Right atrium auricular region (tissue), 2 donors: Measurements from ENCODE around the gene ZNF423. TPM values are rescaled to one million over a fixed set of nuclear protein-coding genes. Genes with fewer than 3 reads are reported as not detected.
A peak's percentile ranks its signal among the peaks of the same experiment; 100 is the strongest.

Source experiments
- DNase-seq: peaks from one replicate; pipeline ENCODE4 v3.0.0-alpha.2; 2019; ENCODE audit warnings: low spot score
- H3K27ac ChIP-seq, 2 donors: fragments of 200-600 bp; sonication (generic); 1 replicate in 1 of 2; 2 replicates in 1 of 2; pipeline ENCODE4 v1.5.1; 2016 to 2019
- H3K27me3 ChIP-seq, 2 donors: fragments of 200-600 bp; sonication (generic); one replicate each; pipeline versions ENCODE4 v1.5.1 to v1.6.0; 2017 to 2019
- H3K36me3 ChIP-seq: fragments of 200-600 bp; sonication (generic); one replicate; pipeline ENCODE4 v1.5.1; 2016
- H3K4me1 ChIP-seq, 2 donors: fragments of 200-600 bp; sonication (generic); one replicate each; pipeline versions ENCODE4 v1.5.1 to v1.6.0; 2017 to 2019
- H3K4me3 ChIP-seq, 2 donors: fragments of 200-600 bp; sonication (generic); 1 replicate in 1 of 2; 2 replicates in 1 of 2; pipeline ENCODE4 v1.5.1; 2017 to 2019; ENCODE audit warnings: mild to moderate bottlenecking in 1 of 2, moderate library complexity in 1 of 2
- H3K9me3 ChIP-seq, 2 donors: fragments of 200-600 bp; sonication (generic); one replicate each; pipeline ENCODE4 v1.5.1; 2019
- total RNA-seq, 2 donors: library from RNA; depleted of rRNA; stranded (reverse); fragments of >200 nt; gene quantifications; one replicate each; pipeline ENCODE4 v1.1.0, GENCODE V29; 2016
- TF ChIP-seq, protein P1 (sequence below), 2 donors: fragments of 200-600 bp; sonication (generic); IDR thresholded peaks; one replicate each; pipeline ENCODE4 v1.5.1; 2019; ENCODE audit warnings: antibody characterized with exemption in 2 of 2

ZNF423 gene
- total RNA-seq, 2 donors from 2014 or later: 8.5 to 10.7 TPM

DNA sequence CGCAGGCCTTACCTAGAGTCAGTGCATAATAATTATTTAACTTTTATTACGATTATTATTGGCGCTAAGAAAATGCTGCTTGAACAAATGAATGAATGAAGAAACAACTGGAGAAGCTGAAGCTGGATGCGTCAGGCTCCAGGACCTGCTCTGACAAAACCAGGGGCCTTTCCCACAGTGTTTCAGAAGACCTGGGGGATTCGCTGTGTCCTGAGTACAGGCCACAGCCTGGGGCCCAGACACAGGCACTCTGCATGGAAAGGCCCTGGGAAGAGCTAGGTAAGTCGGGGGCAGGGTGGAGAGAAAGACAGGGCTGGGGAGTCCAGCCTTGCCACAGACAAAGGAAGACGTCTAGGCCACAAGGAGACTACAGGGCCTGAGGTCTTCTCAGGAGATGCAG lies 226.1 kb downstream of the ZNF423 start:
- Histone ChIP-seq H3K36me3 (no peaks in the 10 kb centered on the region), H3K27ac (no peak overlapping the region), H3K9me3 (no peaks in the 10 kb centered on the region), H3K4me1 (peaks cover 0 to 15% of the 10 kb centered on the region in 2 donors), H3K4me3 (no peak overlapping the region), H3K27me3 (no peaks in the 10 kb centered on the region)
- TF ChIP-seq, protein P1, sequence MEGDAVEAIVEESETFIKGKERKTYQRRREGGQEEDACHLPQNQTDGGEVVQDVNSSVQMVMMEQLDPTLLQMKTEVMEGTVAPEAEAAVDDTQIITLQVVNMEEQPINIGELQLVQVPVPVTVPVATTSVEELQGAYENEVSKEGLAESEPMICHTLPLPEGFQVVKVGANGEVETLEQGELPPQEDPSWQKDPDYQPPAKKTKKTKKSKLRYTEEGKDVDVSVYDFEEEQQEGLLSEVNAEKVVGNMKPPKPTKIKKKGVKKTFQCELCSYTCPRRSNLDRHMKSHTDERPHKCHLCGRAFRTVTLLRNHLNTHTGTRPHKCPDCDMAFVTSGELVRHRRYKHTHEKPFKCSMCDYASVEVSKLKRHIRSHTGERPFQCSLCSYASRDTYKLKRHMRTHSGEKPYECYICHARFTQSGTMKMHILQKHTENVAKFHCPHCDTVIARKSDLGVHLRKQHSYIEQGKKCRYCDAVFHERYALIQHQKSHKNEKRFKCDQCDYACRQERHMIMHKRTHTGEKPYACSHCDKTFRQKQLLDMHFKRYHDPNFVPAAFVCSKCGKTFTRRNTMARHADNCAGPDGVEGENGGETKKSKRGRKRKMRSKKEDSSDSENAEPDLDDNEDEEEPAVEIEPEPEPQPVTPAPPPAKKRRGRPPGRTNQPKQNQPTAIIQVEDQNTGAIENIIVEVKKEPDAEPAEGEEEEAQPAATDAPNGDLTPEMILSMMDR (IDR thresholded peaks at IDR 0.05): no peak
- DNase-seq: peak; percentile 28

DNA sequence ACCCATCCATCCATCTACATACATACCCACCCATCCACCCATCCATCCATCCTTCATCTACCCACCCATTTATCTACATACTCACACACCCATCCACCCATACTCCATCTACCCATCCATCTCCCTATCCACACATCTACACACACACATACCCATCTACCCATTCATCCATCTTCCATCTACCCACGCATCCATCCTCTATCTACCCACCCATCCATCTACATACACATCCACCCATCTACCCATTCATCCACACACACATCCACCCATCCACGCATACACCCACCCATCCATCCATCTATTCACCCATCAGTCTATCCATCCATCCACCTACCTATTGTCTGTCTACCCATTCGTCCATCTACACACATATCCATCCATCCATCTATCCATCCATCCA lies 227.8 kb downstream of the ZNF423 start:
- no peaks in the 10 kb centered on the region for H3K36me3 ChIP-seq
- peaks cover 0 to 15% of the 10 kb centered on the region in 2 donors for H3K4me1 ChIP-seq
- H3K27ac ChIP-seq: no peak overlapping the region
- H3K27me3 ChIP-seq: no peaks in the 10 kb centered on the region
- no peak overlapping the region for H3K4me3 ChIP-seq
- TF ChIP-seq, protein P1 (IDR thresholded peaks at IDR 0.05): no peak
- no peaks in the 10 kb centered on the region for H3K9me3 ChIP-seq
- no peak for DNase-seq

DNA sequence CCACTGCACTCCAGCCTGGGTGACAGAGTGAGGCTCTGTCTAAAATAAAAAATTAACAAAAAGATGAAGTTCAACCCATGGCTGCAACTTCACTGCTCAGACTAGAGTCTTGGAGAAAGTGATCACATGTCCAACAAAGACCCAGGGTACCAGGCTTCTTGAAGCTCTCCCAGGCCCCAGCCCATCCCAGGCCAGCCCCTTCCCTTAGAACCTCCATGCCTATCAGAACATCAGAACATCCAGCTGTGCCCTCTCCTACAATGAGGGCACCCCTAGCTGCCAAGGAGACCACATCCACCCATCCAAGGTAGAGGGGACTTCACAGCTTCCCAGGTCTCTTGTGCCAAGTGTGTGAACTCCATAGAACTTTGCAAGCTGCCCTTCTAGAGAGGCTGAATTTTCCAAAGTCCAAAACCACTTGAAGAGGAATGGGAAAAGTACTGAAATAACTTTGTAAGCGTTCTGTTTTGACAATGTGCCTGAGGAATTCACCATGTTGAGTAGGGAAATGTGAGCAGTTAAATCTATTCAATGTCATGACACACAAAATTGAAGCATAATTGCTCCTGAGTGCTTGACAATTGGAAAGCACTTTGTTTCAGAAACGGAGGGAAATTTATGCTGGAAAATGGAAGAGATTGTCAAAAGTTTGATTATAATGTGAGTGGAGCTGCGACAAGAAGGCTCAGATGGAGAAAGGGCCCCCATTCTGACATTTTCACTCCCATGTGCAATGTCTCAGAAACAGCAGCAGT lies 230.4 kb downstream of the ZNF423 start:
- H3K4me3 ChIP-seq: no peak overlapping the region
- peak; percentile 44 for DNase-seq
- no peak overlapping the region for H3K27ac ChIP-seq
- H3K27me3 ChIP-seq: no peaks in the 10 kb centered on the region
- no peaks in the 10 kb centered on the region for H3K36me3 ChIP-seq
- TF ChIP-seq, protein P1 (IDR thresholded peaks at IDR 0.05): no peak
- H3K9me3 ChIP-seq: no peaks in the 10 kb centered on the region
- H3K4me1 ChIP-seq: peaks cover 0 to 18% of the 10 kb centered on the region in 2 donors

DNA sequence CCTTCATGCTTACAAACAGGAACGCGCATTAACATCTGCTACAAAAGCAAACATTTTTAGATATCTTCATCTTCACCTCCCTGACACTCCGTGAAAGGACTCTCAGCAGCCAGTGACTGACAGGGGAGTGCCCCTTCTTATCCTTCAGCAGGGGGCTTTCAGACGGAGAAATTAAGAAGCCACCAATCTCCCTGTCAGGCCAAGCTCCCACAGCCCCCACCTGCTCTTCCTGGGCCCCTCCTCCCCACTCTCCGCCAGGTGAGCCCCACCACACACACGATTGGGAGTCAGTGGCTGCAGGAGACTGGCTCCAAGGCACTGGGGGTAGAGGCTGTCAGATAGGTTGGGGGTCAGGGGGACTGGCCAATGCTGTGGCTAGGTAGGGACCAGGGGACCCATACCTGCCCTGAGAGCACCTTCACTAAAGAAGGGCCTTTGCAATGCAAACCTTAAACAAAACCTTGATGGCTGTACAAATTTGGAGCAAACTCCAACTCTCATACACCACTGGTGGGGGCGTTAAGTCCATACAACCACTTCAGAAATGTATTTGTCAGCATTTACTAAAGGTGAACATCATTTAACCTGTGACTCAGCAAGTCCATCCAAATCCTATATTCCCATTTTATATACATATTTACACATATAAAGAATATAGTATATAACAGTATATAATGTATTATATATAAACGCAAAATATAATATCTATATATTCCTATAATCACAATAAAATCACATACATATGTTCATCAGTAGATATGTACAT lies 232.2 kb downstream of the ZNF423 start:
- Histone ChIP-seq H3K36me3 (no peaks in the 10 kb centered on the region), H3K4me3 (no peak overlapping the region), H3K27me3 (no peaks in the 10 kb centered on the region), H3K4me1 (peaks cover 0 to 31% of the 10 kb centered on the region in 2 donors), H3K27ac (no peak overlapping the region), H3K9me3 (no peaks in the 10 kb centered on the region)
- peak; percentile 21 for DNase-seq
- TF ChIP-seq, protein P1 (IDR thresholded peaks at IDR 0.05): no peak

DNA sequence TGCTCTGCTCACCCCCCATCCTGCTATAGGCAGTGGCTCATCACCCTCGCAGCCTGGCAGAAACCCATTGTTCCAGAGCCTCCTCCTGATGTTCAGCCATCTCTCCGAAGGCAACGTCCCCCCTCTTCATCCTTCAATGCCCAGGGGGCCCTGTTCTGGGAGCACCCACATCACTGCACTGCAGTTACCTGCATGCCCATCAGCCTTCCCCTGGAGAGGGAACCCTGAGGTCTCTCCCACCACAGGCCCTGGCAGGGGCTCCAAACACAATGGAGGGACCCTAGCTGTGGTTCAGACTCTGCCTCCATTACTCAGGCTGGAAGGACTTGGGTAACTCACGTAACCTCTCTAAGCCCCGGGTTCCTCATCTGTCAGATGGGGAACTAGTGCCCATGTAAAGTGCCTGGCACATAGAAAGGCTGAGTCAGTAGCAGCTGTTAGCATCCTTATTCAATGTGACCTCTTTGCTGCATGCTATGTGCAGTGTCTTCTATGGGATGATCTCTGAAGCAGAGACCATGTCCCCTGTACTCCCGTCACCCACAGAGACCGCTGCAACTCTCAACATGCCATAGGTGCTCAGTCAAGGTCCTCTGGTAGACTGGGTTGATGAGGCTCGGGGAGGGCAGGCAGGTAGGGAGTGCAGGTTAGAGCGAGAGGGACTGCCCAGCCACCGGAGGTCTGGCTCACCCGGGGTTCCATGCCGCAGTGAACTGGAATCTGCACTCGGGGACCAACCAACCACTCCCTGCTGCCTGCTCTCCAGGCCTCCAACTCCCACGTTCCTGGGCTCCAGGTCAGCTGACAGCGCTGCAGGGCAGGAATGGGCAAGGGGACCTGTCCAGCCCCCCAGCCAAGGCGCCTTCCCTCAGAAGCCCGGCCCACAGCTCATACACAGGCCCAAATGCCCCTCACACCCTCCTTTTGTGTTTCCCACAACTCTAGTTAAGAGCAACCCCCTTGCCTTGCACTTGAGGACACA lies 233.2 kb downstream of the ZNF423 start:
- TF ChIP-seq, protein P1 (IDR thresholded peaks at IDR 0.05): no peak
- Histone ChIP-seq H3K36me3 (no peaks in the 10 kb centered on the region), H3K27ac (no peak overlapping the region), H3K27me3 (no peaks in the 10 kb centered on the region), H3K9me3 (no peaks in the 10 kb centered on the region), H3K4me3 (no peak overlapping the region), H3K4me1 (peaks cover 0 to 31% of the 10 kb centered on the region in 2 donors)
- DNase-seq: peak; percentile 54
